OCI-LY1 (cell line): ENCODE data around the gene CLEC4D.

Experiments
- H2AFZ ChIP-seq: fragments of 200-600 bp; sonication (generic), shearing (Covaris generic); 2 replicates; pipeline ENCODE4 v1.6.0; 2014; ENCODE audit warnings: antibody characterized with exemption, mild to moderate bottlenecking, low read length
- H3F3A ChIP-seq: fragments of 200-600 bp; sonication (generic), shearing (Covaris generic); 2 replicates; pipeline ENCODE4 v1.6.0; 2014; ENCODE audit warnings: mild to moderate bottlenecking, antibody characterized with exemption, low read length, moderate library complexity; ENCODE audit not compliant: insufficient read depth
- H3K27ac ChIP-seq: fragments of 200-600 bp; sonication (generic); 2 replicates; pipeline ENCODE4 v1.5.1; 2014; ENCODE audit warnings: low read length, mixed run types, mild to moderate bottlenecking, low read depth; ENCODE audit not compliant: poor library complexity, severe bottlenecking
- H3K27me3 ChIP-seq: fragments of 200-600 bp; sonication (generic); 2 replicates; pipeline ENCODE4 v1.6.0; 2014; ENCODE audit warnings: antibody characterized with exemption, mild to moderate bottlenecking, low read length, moderate library complexity; ENCODE audit not compliant: insufficient read depth
- H3K36me3 ChIP-seq: fragments of 200-600 bp; sonication (generic); 2 replicates; pipeline ENCODE4 v1.6.1; 2014; ENCODE audit warnings: mild to moderate bottlenecking, antibody characterized with exemption, low read length, moderate library complexity, mixed read lengths; ENCODE audit not compliant: insufficient read depth
- H3K4me1 ChIP-seq: fragments of 200-600 bp; sonication (generic); 2 replicates; pipeline ENCODE4 v1.5.1; 2014; ENCODE audit warnings: mild to moderate bottlenecking, low read length, moderate library complexity; ENCODE audit not compliant: insufficient read depth, severe bottlenecking
- H3K4me2 ChIP-seq: fragments of 200-600 bp; sonication (generic), shearing (Covaris generic); 2 replicates; pipeline ENCODE4 v1.6.1; 2014; ENCODE audit warnings: low read length
- H3K4me3 ChIP-seq: fragments of 200-600 bp; sonication (generic); 2 replicates; pipeline ENCODE4 v1.5.1; 2014; ENCODE audit warnings: low read length, low read depth, mild to moderate bottlenecking, mixed read lengths; ENCODE audit not compliant: poor library complexity, severe bottlenecking
- H3K79me2 ChIP-seq: fragments of 200-600 bp; shearing (Covaris generic); 2 replicates; pipeline ENCODE4 v1.6.1; 2016; ENCODE audit warnings: mixed run types, low read length, mixed read lengths; ENCODE audit not compliant: insufficient read depth
- H3K9ac ChIP-seq: fragments of 200-600 bp; sonication (generic), shearing (Covaris generic); 2 replicates; pipeline ENCODE4 v1.6.1; 2014; ENCODE audit warnings: mild to moderate bottlenecking, low read length, mixed read lengths
- H3K9me2 ChIP-seq: fragments of 200-600 bp; sonication (generic), shearing (Covaris generic); 2 replicates; pipeline ENCODE4 v1.6.1; 2014; ENCODE audit warnings: low read depth, mild to moderate bottlenecking, low read length, mixed read lengths
- H3K9me3 ChIP-seq: fragments of 200-600 bp; shearing (Covaris generic); 2 replicates; pipeline ENCODE4 v1.6.1; 2014; ENCODE audit warnings: low read length, mixed read lengths
- H4K20me1 ChIP-seq: fragments of 200-600 bp; sonication (generic), shearing (Covaris generic); 2 replicates; pipeline ENCODE4 v1.6.0; 2016; ENCODE audit warnings: mild to moderate bottlenecking, low read length; ENCODE audit not compliant: insufficient read depth
- EZH2 ChIP-seq: fragments of 200-600 bp; sonication (generic), shearing (Covaris generic); IDR thresholded peaks from 2 replicates; pipeline ENCODE4 v1.8.0; 2017; ENCODE audit warnings: borderline replicate concordance, mixed run types, mild to moderate bottlenecking, antibody characterized with exemption, low read length, moderate library complexity, mixed read lengths
- TF ChIP-seq, protein P1 (sequence below): fragments of 200-600 bp; sonication (generic), shearing (Covaris generic); IDR thresholded peaks from 2 replicates; pipeline ENCODE4 v1.5.1; 2017; ENCODE audit warnings: mild to moderate bottlenecking, antibody characterized with exemption, low read length, moderate library complexity, mixed read lengths

Gene CLEC4D

DNA sequence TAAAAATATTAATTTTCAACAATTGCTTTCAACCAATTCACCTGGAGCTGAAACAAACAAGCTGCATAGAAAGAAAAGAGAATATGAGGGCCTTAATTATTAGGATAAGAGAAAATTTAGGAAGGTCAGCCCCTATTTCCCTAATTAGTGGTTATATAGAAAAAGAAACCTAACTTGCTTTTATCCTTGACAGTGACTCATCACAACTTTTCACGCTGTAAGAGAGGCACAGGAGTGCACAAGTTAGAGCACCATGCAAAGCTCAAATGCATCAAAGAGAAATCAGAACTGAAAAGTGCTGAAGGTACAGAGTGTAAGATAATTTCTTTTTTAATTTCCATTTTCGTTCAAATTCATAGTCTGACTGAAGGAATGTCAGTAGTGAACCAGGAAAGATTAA is 4.7 kb downstream of the CLEC4D start:
- Histone ChIP-seq H3K9ac (no peak overlapping the region), H3F3A (no peaks in the 10 kb centered on the region), H3K9me3 (no peaks in the 10 kb centered on the region), H3K9me2 (no peaks in the 10 kb centered on the region), H4K20me1 (no peaks in the 10 kb centered on the region), H3K4me3 (no peak overlapping the region), H3K4me2 (no peak overlapping the region), H3K79me2 (no peaks in the 10 kb centered on the region), H3K27ac (no peak overlapping the region), H2AFZ (no peak overlapping the region), H3K4me1 (no peaks in the 10 kb centered on the region), H3K36me3 (no peaks in the 10 kb centered on the region), H3K27me3 (no peaks in the 10 kb centered on the region)
- no peak for TF ChIP-seq EZH2
- TF ChIP-seq, protein P1, sequence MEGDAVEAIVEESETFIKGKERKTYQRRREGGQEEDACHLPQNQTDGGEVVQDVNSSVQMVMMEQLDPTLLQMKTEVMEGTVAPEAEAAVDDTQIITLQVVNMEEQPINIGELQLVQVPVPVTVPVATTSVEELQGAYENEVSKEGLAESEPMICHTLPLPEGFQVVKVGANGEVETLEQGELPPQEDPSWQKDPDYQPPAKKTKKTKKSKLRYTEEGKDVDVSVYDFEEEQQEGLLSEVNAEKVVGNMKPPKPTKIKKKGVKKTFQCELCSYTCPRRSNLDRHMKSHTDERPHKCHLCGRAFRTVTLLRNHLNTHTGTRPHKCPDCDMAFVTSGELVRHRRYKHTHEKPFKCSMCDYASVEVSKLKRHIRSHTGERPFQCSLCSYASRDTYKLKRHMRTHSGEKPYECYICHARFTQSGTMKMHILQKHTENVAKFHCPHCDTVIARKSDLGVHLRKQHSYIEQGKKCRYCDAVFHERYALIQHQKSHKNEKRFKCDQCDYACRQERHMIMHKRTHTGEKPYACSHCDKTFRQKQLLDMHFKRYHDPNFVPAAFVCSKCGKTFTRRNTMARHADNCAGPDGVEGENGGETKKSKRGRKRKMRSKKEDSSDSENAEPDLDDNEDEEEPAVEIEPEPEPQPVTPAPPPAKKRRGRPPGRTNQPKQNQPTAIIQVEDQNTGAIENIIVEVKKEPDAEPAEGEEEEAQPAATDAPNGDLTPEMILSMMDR = no peak

DNA sequence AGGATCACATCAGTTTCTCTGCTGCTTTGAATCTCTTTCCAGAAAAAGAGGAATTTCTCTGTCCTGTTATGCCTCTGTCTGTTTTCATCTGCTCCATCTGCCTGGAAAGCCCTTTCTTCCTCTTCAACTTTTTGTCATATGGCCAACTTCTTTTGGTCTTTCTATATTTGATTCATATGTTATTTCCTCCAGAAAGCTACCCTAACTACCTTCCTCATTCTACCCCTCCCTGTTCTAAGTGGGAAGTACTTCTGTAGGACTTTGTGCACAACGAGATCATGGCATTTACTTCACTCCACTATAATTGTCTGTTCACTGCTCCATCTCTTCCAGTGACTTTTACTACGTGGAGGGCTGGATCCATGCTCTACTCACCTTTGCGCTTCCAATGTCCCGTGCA is 5.9 kb downstream of the CLEC4D start:
- H3K9me3 ChIP-seq = no peaks in the 10 kb centered on the region
- no peaks in the 10 kb centered on the region for H3K36me3 ChIP-seq
- no peak overlapping the region for H2AFZ ChIP-seq
- no peak overlapping the region for H3K4me2 ChIP-seq
- no peaks in the 10 kb centered on the region for H4K20me1 ChIP-seq
- TF ChIP-seq EZH2 = no peak
- TF ChIP-seq, protein P1 = no peak
- no peaks in the 10 kb centered on the region for H3F3A ChIP-seq
- H3K9ac ChIP-seq = no peak overlapping the region
- H3K4me1 ChIP-seq = no peaks in the 10 kb centered on the region
- no peaks in the 10 kb centered on the region for H3K79me2 ChIP-seq
- H3K9me2 ChIP-seq = no peaks in the 10 kb centered on the region
- no peak overlapping the region for H3K27ac ChIP-seq
- H3K4me3 ChIP-seq = no peak overlapping the region
- H3K27me3 ChIP-seq = no peaks in the 10 kb centered on the region

DNA sequence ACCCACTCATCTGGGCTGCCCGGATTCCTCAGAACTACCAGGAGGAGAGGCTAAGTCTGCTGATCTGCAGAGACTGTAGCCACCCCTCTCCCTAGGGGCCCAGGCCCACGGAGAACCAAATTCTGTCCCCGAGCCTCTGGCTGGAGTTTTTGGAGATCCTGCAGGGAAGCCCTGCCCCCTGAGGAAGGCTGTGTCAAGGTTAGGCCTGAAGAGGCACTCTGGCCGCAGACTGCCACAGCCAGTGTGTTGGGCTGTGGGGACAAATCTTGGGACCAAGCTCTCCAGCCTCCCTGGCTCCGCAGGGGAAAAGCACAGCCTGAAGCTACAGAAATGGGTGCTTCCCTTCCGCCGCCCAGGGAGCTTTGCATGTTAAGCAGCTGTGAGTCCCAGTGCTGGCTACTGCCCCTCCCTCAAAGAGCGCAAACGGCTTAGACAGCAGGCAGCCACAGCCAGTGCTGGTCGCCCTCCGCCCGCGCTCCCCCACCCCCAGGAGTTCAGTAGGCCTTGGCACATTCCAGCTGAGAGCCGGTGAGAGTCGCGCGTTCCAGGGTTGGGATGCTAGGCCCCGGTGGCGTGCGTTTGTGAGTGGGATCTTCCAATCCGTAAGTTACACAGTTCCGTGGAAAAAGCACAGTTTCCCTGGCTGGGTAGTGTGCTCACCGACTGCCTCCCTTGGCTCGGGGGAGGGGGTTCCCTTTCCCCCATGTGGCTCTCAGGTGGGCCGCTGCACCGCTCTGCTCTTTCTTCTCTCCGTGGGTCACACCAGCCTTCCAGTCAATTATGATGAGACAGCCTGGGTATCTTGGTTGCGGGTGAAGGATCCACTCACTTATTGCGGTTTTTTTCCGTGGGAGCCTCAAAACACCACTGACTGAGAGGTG is 14.2 kb downstream of the CLEC4D start:
- no peak overlapping the region for H3K4me3 ChIP-seq
- TF ChIP-seq, protein P1 = no peak
- TF ChIP-seq EZH2 = no peak
- no peak overlapping the region for H3K27ac ChIP-seq
- H3K4me2 ChIP-seq = no peak overlapping the region
- no peak overlapping the region for H3K9ac ChIP-seq
- no peaks in the 10 kb centered on the region for H3K27me3 ChIP-seq
- H3K36me3 ChIP-seq = no peaks in the 10 kb centered on the region
- H4K20me1 ChIP-seq = no peaks in the 10 kb centered on the region
- H3F3A ChIP-seq = no peaks in the 10 kb centered on the region
- H3K4me1 ChIP-seq = peaks cover 5% of the 10 kb centered on the region
- H2AFZ ChIP-seq = no peak overlapping the region
- H3K9me3 ChIP-seq = no peaks in the 10 kb centered on the region
- no peaks in the 10 kb centered on the region for H3K79me2 ChIP-seq
- no peaks in the 10 kb centered on the region for H3K9me2 ChIP-seq
